Activated CD8-positive, alpha-beta memory T cell treated with anti-CD3 and anti-CD28 coated beads, Interleukin-2, amount 50 U/mL, for 4 hours (primary cell): ENCODE measurements around the gene KRT6B.

ENCODE experiments used
- DNase-seq: peaks from one replicate; pipeline ENCODE4 v3.0.0-alpha.2; 2020

KRT6B gene

DNA sequence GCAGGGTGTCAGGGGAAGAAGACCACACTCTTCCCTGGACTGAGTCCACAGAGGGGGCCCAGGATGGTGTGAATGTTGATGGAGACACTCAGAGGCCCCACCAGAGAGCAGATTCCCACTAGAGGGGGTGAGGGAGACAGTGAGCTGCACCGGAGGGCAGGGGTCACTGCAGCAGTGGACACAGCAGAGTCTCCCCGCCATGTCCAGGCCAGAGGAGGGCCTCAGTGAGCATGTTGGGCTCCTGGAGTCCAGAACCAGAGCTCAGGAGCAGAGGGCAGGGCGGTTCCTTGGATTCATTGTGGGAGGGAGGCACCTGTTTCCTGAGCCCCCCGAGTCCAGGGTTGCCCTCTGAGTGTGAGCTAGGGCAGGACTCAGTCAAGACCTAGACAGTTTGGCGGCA lies 44.0 kb downstream of the KRT6B start:
- no peak for DNase-seq

DNA sequence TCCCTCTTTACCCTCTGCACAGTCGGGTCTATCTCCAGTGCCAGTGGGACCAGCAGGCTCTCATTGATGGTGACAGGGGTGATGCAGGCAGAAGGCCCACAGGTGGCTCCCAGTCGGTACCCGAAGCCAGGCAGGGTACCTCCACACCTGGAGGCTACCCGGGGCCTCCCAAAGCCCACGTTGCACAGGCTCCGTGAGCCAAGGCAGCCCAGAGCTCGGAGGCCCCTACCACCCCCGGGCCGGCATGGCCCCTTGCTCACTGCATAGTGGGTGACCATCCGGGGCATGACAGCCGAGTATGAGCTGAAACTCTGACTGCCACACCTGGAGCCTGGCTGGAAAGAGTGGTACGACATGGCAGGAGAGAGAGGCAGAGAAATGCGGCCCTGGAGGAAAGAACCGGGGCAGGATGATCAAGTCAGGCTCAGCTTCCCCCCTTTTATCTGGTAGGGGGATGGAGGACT lies 46.0 kb downstream of the KRT6B start, which contains the start of gene KRT82:
TSS of gene KRT82 (minus strand) at position 414 of the 464 bp plus-strand sequence. CDS start at position 356, 58 bp downstream.
- DNase-seq: no peak

DNA sequence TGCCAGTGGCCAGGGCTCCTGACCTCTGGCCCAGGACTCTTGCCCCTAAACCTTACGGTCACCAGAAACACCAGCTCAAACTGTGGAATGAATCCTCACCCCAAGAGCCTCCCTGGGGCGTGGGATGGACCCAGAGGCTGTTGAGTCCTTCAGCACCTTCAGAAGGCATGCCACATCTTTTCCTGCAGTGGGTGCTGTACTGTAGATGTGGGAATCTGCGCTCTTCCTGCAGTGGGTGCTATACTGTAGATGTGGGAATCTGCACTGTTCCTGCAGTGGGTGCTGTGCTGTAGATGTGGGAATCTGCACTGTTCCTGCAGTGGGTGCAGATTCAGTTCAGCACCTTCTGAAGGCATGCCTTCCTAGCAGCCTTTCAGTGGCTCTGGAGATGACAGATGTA lies 47.0 kb downstream of the KRT6B start:
- no peak for DNase-seq

DNA sequence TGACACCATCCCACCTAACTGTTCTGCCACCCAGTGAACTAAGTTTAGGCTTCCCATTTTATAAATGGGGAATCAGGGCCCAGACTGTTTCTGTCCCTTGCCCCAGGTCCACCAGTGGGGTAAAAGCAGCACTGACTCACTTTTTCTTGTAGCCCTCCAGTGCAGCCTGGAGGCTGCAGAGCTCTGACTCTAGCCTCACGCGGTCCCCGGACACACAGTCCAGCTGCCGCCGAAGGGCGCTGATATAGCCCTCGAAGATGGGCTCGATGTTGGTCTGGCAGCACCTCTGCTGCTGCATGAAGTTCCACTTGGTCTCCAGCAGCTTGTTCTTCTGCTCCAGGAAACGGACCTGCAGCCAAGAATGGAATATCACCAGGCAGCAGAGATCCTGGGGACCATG lies 48.4 kb downstream of the KRT6B start:
- no peak for DNase-seq

DNA sequence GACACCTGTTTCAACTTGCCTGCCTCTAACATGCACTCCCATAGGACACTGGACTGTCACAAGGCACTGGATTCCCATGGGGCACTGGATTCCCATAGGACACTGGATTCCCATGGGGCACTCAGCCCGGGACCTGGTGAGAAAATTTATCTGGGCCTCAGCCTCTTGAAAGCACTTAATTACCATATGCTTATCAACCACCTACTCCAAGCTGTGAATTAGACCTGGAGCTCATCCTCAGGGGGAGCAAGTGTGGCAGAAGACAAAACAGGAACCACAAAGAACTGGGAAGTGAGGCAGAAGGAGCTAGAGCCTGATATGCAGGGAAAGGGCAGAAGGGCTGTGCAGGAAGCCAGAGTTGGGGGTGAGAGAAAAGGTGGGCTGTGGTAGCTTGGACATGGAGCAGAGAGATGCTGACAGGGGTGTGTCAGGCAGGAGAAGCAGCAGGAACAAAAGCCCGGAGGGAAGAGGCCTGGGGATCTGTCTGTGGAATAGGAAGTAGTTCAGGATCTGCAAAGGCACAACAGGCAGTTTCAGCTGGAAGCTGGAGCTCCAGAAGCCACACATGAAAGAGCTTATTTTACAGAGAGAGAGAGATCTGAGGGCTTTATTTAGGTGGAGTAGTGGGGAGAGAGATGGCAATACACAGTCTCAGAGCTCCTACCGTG lies 48.9 kb downstream of the KRT6B start:
- DNase-seq: no peak

DNA sequence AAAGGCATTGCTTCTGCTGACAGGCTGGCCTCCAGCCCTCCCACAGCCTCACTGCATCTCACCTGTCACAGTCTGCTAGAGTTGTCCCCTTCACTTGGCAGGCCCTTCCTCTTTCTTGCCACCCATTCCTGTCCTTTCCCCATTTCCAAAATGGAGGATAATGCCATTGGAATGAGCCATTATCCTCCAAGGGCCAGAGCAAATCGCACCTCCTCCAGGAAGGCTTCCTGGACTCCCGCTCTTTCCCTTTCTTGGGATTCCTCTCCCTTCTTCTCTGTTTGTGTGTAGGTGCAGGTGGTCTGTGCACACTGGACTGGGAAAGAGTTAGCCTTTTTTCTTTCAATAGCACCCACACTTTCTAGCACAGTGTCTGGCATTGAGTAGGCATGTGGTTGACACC lies 49.6 kb downstream of the KRT6B start:
- no peak for DNase-seq

DNA sequence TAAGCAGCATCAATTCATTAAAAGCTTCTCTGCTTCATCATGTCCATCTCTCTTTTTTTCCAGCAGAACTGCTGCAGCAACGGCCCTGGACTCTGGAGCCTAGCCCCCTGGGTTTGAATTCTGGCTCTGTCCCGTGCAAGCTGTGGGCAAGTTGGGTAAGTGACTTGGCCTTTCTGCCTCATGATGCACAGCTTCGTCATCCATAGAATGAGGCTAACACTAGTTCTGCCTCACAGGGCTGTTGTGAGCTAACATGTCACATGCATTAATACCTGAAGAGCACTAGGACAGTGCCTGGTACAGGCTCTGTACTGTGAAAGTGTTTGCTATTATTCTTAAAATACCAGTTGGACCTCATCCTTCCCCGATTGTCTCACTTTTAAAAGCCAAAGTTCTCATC lies 50.0 kb downstream of the KRT6B start:
- DNase-seq: no peak

DNA sequence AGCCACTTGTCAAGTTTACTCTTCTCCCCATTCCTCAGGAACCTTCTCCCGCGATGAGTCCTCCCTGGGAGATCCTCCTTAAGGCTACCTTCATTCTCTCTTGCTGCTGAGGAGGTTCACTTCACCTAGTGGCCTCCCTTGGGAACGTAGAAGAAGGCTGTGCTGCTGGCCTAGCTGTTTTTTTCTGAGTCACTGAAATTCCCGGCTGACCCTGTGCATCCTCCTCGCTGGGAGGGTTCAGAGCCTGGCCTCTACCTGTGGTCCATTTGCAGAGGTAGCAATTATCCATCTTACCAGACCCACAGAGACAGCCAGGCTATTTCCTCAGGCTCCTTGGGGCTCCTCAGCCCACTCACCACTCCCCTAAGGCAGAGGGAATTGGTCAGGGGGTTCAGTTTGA lies 50.4 kb downstream of the KRT6B start:
- no peak for DNase-seq

DNA sequence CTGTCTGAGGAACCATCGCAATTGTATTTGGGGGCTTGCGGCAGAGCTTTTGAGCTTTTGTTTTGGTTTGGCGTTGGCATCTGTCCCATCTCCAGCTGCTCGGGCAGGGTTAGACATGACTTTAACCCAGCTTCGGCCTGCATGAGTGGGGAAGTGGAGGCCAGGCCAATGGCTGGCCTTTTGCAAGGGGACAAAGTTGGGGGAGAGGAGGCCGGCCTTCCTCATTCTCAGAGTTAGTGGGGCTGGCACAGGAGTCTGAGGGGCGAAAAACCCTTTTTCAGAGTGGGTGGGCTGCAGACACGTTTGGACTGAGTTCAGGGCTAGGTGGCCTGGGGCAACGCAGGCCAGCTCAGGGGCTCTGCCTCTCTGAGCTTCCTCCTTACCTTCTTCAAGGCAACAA lies 51.0 kb downstream of the KRT6B start:
- DNase-seq: no peak

DNA sequence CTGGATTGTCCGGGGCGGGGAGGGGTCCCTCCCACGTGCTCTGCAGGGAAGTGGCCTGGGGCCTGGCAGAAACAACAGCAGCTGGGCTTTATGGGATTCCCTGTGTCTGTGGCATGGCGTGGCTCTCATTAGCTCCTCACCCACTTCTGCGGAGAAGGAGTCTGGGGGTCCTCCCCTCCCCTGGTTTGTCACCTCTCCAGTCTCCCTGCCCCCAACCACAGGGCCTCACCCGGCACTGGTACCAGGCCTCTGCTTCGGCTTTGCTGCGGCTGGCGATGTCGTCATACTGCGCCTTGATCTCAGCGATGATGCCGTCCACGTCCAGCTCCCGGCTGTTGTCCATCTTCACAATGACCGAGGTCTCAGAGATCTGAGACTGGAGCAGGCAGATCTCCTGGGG lies 52.2 kb downstream of the KRT6B start:
- no peak for DNase-seq

DNA sequence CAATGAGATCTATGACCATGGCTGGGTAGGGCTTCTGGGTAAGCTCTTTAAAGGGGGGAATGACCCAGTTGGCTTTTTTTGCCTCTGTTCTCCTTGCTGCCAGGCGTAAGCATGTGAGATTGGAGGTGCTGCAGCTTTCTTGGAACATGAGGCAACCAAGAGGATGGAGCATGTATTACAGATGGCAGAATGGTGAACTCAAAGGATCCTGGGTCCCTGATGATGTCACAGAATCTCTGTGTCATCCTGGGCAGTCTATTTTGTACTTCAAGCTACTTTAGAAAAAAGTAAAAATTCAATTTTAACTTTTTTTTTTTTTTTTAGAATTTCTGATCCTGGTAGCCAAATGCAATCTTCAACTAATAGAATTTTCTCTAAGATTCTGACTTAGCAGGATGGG lies 53.8 kb downstream of the KRT6B start:
- DNase-seq: no peak

DNA sequence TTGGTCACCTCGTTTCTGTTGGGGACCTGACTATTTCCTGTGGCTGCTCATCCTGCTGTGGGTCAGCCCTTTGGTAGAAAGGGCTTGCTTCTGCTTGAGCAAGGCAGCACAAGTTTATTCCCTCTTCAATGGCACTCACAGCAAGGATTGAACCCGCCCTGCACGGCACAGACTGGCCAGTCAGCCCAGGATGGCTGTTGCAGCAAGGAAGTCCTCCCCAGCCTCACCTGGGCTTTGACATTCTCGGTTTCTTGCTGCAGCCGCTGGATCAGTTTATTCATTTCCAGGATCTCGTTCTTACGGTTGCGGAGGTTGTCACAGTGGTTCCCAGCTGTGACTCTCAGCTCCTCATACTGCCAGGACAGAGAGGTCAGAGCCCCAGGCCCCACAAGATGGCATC lies 55.3 kb downstream of the KRT6B start:
- no peak for DNase-seq
